Right lobe of liver (tissue), 6 donors: ENCODE data around the gene EFNA4. TPM values are rescaled to one million over a fixed set of nuclear protein-coding genes. Genes with fewer than 3 reads are reported as not detected.

Experiments used
- ATAC-seq, 4 donors: fragments of 200-7000 bp; cut with Tn5 transposase; one replicate each; pipeline ENCODE4 v1.9.1; 2020; ENCODE audit warnings: mild to moderate bottlenecking in 4 of 4, moderate library complexity in 4 of 4
- DNase-seq, 3 donors: peaks; one replicate each; pipeline ENCODE4 v3.0.0-alpha.2; 2020
- H3K27ac ChIP-seq, 3 donors: fragments of 200-600 bp; one replicate each; pipeline ENCODE4 v1.8.0; 2022
- H3K27me3 ChIP-seq, 2 donors: fragments of 200-600 bp; one replicate each; pipeline ENCODE4 v1.8.0; 2022
- H3K36me3 ChIP-seq, 4 donors: fragments of 200-600 bp; sonication (generic) in 1 of 4; one replicate each; pipeline versions ENCODE4 v1.5.1 to v1.8.0; 2017 to 2022; ENCODE audit warnings: control low read depth in 1 of 4
- H3K4me1 ChIP-seq, 4 donors: fragments of 200-600 bp; sonication (generic) in 1 of 4; one replicate each; pipeline versions ENCODE4 v1.5.1 to v1.8.0; 2017 to 2022; ENCODE audit warnings: control low read depth in 1 of 4
- H3K4me3 ChIP-seq, 3 donors: fragments of 200-600 bp; one replicate each; pipeline ENCODE4 v1.8.0; 2022
- H3K9me3 ChIP-seq, 4 donors: fragments of 200-600 bp; sonication (generic) in 1 of 4; one replicate each; pipeline versions ENCODE4 v1.5.1 to v1.8.0; 2017 to 2022; ENCODE audit warnings: control low read depth in 1 of 4
- POLR2A ChIP-seq: fragments of 450-650 bp; IDR thresholded peaks from one replicate; pipeline ENCODE4 v1.6.1; 2017; ENCODE audit warnings: antibody characterized with exemption, mild to moderate bottlenecking
- WGBS: methylation state at CpG from one replicate; pipeline ENCODE4 v1.1.6; 2018; ENCODE audit warnings: low coverage, low lambda C conversion rate; ENCODE audit not compliant: insufficient coverage; ENCODE audit errors: missing lambda C conversion rate; 5-methylcytosine and 5-hydroxymethylcytosine counted together
- intact Hi-C, 2 donors: fragments of 100-400 bp; cut with DNase I; formaldehyde crosslinking; loops; one replicate each; pipeline versions ENCODE4 v1.11.2 to v1.14.1; 2022
- total RNA-seq, 6 experiments: library from RNA; depleted of rRNA in 2 of 6; stranded (reverse); fragments of >200 nt in 2 of 6; fragmentation: NEBNext Ultra II Directional in 3 of 6; extraction: Animal tissue kit (Norgen Biotek cat#: 25700) in 3 of 6; gene quantifications; one replicate each; pipeline versions ENCODE4 v1.1.0 to v1.2.4, GENCODE V29; 2016 to 2023
- TF ChIP-seq, protein P1 (sequence below), 4 donors: fragments of 200-600 bp in 3 of 4; fragments of 450-650 bp in 1 of 4; IDR thresholded peaks; one replicate each; pipeline versions ENCODE4 v1.5.1 to v1.8.0; 2016 to 2022; ENCODE audit warnings: antibody characterized with exemption in 4 of 4, mild to moderate bottlenecking in 2 of 4
- donor health status: DM: no; HTN: yes; CAD: no.
- donor health status: DM: no; HTN: no; CAD: no.
- donor health status: DM: no; HTN: no; CAD: no.
- donor health status: DM: no; HTN: yes; CAD: no.
- donor health status: DM: no; HTN: yes; CAD: no.

The EFNA4 gene
- total RNA-seq, 6 experiments from 2014 or later, result 2.3 to 6.4 (median 3.0) TPM

DNA sequence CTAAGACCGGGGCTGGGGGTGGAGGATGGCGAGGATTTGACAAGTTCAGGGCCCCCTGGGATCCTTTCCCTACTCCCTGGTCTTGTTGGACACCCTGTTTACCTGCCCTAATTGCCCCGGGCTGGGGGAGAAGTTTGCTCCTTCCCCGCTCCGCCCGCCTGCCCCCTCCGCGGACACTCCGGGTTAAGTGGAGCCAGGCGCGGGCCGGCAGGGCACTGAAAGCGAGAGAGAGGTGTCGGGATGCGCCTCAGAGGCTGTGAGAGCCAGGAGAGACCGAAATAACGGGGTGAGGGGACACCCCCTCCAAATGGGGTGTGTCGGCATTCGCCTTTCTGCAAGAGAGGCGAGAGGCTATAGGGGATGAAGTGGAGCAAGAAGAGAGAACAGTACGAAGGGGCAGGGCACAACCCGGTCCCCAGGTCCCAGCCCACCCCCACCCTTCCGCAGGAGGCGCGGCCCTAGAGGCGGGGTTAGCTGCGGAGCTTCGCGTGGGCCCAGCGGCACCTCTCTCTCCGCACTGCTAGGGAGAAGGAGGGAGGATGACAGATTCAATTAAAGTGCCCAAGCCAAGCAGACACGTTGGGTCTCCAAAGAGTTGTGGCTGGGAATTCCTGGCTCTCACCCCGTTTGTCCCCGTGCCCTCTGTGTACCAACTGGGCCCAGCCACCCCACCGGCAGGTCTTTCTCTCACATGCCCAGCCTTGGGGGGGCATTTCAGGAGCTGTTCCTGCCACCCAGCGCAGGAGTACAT, 18.9 kb downstream of the EFNA4 start:
- H3K27ac ChIP-seq, result no peak overlapping the region
- peaks cover 0 to 55% (median 22%) of the 10 kb centered on the region in 4 donors for H3K4me1 ChIP-seq
- TF ChIP-seq POLR2A, result no peak
- TF ChIP-seq, protein P1, sequence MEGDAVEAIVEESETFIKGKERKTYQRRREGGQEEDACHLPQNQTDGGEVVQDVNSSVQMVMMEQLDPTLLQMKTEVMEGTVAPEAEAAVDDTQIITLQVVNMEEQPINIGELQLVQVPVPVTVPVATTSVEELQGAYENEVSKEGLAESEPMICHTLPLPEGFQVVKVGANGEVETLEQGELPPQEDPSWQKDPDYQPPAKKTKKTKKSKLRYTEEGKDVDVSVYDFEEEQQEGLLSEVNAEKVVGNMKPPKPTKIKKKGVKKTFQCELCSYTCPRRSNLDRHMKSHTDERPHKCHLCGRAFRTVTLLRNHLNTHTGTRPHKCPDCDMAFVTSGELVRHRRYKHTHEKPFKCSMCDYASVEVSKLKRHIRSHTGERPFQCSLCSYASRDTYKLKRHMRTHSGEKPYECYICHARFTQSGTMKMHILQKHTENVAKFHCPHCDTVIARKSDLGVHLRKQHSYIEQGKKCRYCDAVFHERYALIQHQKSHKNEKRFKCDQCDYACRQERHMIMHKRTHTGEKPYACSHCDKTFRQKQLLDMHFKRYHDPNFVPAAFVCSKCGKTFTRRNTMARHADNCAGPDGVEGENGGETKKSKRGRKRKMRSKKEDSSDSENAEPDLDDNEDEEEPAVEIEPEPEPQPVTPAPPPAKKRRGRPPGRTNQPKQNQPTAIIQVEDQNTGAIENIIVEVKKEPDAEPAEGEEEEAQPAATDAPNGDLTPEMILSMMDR (IDR thresholded peaks at IDR 0.05), result no peak
- H3K27me3 ChIP-seq, result peaks cover 18 to 34% of the 10 kb centered on the region in 2 donors
- ATAC-seq (no peak), DNase-seq (no peak)
- WGBS, result 4% methylated on average over 15 of the region's 36 CpGs
- intact Hi-C loops, result no loop called here
- H3K9me3 ChIP-seq, result no peaks in the 10 kb centered on the region
- H3K36me3 ChIP-seq, result no peaks in the 10 kb centered on the region
- no peak overlapping the region for H3K4me3 ChIP-seq

DNA sequence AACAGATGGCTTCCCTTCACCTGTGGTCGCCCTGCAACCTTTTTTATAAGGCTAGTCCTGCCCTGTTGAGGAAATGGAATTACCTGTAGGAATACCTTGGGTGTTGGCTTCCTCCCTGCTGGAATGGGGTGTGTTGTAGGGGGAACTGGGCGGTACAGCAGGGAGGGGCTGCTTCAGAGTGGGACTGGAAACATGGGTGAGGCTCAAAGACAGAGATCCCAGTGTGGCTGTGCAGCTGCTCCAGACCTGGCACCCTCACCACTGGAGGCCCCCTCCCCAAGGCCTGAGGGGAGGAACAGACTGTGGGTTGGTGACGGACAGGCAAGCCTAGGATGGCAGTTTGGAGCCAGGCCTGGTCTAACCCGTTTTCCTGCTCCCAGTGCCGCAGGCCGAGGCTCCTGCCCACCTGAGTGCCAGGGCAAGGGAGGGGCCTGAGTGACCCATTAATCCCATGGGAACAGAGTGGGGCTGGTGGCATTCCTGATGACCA, 19.6 kb downstream of the EFNA4 start:
- intact Hi-C loops, result no loop called here
- DNase-seq (peak in 1 of 3 donors; percentile 57), ATAC-seq (no peak)
- TF ChIP-seq, protein P1 (IDR thresholded peaks at IDR 0.05), result no peak
- no peak for TF ChIP-seq POLR2A
- no peak overlapping the region for H3K27ac ChIP-seq
- peaks cover 18 to 34% of the 10 kb centered on the region in 2 donors for H3K27me3 ChIP-seq
- WGBS, result 60% methylated on average over 3 of the region's 6 CpGs
- peaks cover 0 to 55% (median 22%) of the 10 kb centered on the region in 4 donors for H3K4me1 ChIP-seq
- H3K4me3 ChIP-seq, result no peak overlapping the region
- no peaks in the 10 kb centered on the region for H3K9me3 ChIP-seq
- no peaks in the 10 kb centered on the region for H3K36me3 ChIP-seq

DNA sequence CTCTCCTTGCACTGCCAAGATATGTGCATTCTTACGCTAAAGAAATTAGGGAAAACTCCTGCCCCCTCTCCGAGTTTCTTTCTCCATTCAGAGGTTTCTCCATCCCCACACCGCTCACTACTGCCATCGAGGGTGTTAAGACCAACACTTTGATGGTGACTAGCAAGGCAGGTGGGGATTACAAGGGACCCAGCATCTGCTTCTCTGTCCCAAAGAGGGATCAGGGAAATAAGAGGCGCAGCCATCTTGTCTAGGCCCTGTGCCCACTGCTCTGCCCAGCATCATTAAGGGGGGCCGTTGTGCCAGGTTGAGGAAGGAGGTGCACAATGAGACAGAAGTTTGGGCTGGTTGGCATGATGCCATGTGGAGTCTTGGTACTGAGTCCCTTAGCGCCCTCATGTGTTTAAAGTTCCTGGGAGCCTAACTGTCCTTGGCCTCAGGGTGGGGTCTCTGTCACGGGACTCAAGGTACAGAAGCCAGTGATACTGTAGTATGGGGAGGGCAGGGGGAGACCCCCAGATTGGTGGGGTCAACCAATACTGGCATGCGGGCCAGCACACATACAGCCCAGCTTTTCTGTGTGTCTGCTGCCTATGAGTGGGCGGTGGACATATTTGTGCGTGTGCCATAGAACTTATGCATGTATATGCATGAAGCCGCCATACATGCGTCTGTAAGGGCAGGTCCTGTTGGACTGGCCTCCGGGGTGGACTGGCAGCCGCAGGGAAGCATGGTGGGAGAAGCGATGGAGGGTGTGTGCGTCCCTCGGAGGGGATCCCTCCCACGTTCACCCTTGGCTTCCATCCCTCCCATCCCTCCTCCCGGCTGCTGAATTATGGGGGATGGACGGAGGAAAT, 20.6 kb downstream of the EFNA4 start:
- Histone ChIP-seq H3K4me3 (peak overlapping the region; percentile 61 to 75 (median 62)), H3K9me3 (no peaks in the 10 kb centered on the region), H3K4me1 (peaks cover 0 to 50% (median 22%) of the 10 kb centered on the region in 4 donors), H3K36me3 (no peaks in the 10 kb centered on the region), H3K27ac (no peak overlapping the region), H3K27me3 (peaks cover 18 to 33% of the 10 kb centered on the region in 2 donors)
- intact Hi-C loops, result no loop called here
- TF ChIP-seq POLR2A, result no peak
- TF ChIP-seq, protein P1 (IDR thresholded peaks at IDR 0.05), result peak in 2 of 4 donors; percentile 14 to 16
- DNase-seq (peak; percentile 54 to 74 (median 55)), ATAC-seq (no peak)
- 26% methylated on average over 15 of the region's 21 CpGs for WGBS

DNA sequence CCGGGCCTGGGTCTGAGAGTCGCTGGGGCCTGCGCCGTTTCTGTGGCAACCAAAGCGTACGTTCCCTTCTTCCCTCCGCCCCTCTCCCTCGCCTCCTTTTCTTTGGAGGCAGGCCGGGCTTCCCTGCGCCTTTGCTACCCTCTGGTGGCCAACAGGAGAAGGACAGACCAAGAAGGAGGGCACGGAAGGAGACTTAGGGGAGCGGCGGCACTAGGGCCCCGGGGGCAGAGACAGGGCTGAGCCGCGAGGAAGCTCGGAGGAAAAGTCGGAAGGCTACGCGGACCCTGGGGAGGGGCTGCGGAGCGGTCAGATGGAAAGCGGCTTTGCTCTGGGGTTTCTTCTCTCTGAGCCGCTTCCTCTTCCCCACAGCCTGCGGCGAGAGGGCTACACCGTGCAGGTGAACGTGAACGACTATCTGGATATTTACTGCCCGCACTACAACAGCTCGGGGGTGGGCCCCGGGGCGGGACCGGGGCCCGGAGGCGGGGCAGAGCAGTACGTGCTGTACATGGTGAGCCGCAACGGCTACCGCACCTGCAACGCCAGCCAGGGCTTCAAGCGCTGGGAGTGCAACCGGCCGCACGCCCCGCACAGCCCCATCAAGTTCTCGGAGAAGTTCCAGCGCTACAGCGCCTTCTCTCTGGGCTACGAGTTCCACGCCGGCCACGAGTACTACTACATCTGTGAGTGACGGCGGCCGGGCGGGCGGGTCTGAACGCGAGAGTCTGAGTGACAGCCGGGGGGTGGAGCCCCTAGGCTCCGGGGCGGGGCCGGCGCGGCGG, 21.4 kb downstream of the EFNA4 start:
- ATAC-seq, result peak; percentile 81 to 90 (median 85)
- no peaks in the 10 kb centered on the region for H3K36me3 ChIP-seq
- peak overlapping the region; percentile 65 to 89 (median 80) for H3K27ac ChIP-seq
- H3K9me3 ChIP-seq, result no peaks in the 10 kb centered on the region
- peak overlapping the region; percentile 61 to 75 (median 62) for H3K4me3 ChIP-seq
- H3K27me3 ChIP-seq, result peaks cover 18 to 29% of the 10 kb centered on the region in 2 donors
- peak; percentile 56 for TF ChIP-seq POLR2A
- TF ChIP-seq, protein P1 (IDR thresholded peaks at IDR 0.05), result peak; percentile 71 to 96 (median 90)
- H3K4me1 ChIP-seq, result peaks cover 0 to 42% (median 19%) of the 10 kb centered on the region in 4 donors
- WGBS, result 0% methylated on average over 15 of the region's 67 CpGs
- intact Hi-C loops, result no loop called here
- peak; percentile 94 to 96 (median 96) for DNase-seq
